G401 (cell line): ENCODE results near the gene SPP1. TPM values are rescaled to one million over a fixed set of nuclear protein-coding genes. Genes with fewer than 3 reads are reported as not detected.

Experiments used
- DNase-seq: peaks from one replicate; pipeline ENCODE4 v3.0.0-alpha.2; 2015; ENCODE audit warnings: low spot score
- in situ Hi-C: cut with HindIII; loops from 2 replicates; pipeline ENCODE4 v1.10.0; 2016; ENCODE audit warnings: low sequenced_read_pairs, mixed read lengths
- total RNA-seq: library from RNA; depleted of rRNA; stranded (reverse); fragments of >200 nt; shearing (Covaris generic); gene quantifications from 2 replicates; pipeline ENCODE4 v1.2.3, GENCODE V29; 2014

SPP1 gene
- total RNA-seq, 1 experiment from 2014 or later: 639 TPM

DNA sequence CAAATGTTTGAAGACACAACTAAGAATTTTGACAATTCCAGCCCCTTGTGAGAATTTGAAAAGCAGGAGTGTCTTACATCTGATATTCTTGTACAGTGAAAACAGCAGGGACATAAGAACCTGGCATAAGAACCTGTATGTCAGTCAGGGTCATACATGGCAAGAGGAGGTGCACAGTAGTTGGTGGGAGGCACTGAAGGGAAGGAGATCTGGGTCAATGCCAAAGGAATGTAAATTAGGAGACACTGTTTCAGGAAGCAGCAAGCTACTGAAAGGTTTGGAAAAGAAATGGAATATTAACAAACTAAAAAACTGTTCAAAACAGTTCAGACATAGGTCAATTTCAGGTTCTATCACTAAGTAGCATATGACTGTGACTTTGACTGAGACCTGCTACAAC is 25.0 kb upstream of the SPP1 start:
- in situ Hi-C loops: loop anchor here (25.0 kb wide), 1 partner anchor 88 kb away; no protein-coding TSS in a partner anchor
- no peak for DNase-seq

DNA sequence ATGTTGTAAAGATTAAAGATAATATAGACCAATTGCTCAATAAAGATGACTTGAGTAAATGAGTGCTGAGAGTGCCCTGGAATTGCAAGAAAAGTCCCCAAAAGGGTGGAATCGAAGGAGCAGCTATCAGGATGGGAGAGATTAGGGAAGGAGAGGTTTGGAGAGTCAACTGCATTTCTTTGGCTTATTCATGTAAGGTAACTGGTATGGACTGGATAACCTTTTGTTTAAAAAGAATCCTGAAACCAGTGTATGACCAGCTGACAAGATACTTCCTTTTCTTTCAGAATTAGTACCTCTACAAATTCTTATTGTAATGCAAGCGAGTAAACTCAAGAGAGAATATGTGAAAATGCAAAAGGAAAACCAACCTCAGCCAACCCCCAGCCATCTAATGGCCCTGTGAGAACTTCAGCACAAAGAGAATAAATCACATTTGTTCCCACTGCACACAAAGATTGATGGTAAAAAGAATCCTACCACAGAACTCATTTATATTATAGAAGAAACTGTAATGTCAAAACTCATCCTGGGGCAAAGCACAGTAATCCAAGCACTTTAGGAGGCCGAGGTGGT is 24.5 kb upstream of the SPP1 start:
- no peak for DNase-seq
- in situ Hi-C loops: loop anchor here (25.0 kb wide), 1 partner anchor 89 kb away; no protein-coding TSS in a partner anchor

DNA sequence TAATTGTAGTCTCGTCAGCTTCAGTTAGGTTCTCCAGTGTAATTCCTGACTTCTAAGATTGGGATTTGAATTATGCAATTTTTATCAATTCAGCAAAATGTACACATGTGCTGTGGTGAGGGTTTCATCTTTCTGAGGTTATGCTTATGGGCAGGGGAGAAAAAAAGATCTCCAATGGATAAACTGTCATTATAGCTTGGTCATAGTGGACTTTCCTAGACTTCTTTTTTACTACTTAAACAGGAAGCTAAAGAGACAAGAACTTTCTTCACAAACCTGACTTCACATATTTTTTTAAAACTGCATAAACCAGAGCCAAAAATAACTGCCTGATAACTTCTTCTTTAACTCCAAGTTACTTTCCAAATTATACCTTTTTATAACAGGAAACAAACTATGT is 21.7 kb upstream of the SPP1 start:
- no peak for DNase-seq
- in situ Hi-C loops: loop anchor here (25.0 kb wide), 1 partner anchor 92 kb away; no protein-coding TSS in a partner anchor

DNA sequence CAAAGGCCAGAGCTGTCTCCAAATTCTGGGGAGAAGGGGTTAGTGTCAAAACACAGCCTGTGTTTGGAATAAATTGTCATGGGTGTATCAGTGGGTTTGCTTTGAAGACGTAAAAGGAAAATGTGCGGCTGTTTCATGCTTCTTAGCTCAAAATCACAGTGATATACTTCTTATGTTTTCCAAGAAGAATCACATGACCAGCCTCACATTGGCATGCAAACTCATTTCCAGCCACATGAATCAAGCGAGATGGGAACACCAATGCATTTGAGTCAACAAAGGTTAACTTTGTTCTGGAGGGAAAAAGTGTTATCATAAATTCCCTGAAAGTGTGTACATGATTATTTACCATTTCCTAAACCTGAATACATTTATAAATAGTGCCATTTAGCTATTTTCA is 19.0 kb upstream of the SPP1 start:
- no peak for DNase-seq
- in situ Hi-C loops: loop anchor here (25.0 kb wide), 1 partner anchor 94 kb away; no protein-coding TSS in a partner anchor

DNA sequence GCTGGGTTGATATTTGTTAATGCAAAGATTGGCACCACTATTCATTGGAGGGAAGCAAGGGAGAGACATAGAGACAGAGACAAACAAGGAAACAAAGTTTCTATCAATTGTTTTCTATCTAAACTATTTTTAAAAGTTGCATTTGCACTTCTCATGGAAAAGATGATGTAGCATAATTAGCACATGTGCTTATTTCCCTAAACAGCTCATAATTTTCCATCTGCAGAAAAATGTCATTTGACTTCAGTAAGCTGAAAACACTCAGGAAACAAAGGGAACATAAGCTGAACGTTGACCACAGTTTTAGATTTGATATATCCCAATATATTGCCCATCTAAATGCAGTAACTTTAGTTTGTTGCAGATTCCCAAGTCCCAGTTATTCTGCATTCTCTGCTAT is 18.5 kb upstream of the SPP1 start:
- no peak for DNase-seq
- in situ Hi-C loops: loop anchor here (25.0 kb wide), 1 partner anchor 95 kb away; no protein-coding TSS in a partner anchor

DNA sequence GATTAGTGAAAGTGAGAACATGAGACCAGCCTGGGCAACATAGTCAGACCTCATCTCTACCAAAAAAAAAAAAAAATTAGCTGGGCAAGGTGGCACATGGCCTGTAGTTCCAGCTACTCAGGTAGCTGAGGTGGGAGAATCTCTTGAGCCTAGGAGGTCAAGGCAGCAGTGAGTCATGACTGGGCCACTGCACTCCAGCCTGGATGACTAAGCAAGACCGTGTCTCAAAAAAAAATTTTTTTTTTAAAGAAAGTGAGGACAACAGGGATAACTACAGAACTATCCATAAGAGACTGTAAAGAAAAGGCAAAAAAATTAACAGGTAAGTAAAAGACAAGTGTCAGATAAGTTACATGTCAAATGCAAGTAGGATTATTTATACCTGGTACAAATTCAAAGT is 13.5 kb upstream of the SPP1 start:
- DNase-seq: no peak
- in situ Hi-C loops: loop anchor here (25.0 kb wide), 1 partner anchor 100 kb away; no protein-coding TSS in a partner anchor

DNA sequence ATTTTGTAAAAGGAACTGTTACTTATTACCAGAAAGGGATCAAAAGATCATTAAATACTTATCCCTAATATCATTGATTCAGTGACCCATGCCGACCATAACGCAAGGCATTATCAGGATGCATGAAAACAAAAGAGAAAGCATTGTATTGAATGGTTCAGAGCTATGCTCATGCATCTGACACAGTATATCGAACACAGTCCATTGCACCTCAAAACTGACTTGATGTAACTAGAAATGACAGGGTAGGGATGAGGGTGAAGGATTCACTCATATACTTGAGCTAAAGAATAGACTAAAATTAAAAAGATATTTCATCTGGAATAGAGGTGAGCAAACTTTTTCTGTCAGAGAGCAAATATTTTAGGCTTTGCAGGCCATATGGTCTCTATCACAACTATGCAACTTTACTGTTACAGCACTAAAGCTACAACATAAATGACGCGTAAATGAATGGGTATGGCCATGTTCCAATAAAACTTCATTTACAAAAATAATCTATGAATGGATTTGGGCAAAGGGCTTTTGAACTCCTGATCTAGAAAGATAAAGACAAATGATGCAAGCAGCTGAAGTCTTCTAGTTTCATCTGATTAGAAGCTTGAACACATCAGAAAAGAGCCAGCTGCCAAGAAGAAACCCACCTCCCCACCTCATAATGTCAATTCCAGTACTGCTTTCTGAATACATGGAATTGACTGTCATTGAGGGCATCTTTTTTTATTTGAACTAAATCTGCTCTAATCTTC is 12.9 kb upstream of the SPP1 start:
- no peak for DNase-seq
- in situ Hi-C loops: loop anchor here (25.0 kb wide), 1 partner anchor 100 kb away; no protein-coding TSS in a partner anchor

DNA sequence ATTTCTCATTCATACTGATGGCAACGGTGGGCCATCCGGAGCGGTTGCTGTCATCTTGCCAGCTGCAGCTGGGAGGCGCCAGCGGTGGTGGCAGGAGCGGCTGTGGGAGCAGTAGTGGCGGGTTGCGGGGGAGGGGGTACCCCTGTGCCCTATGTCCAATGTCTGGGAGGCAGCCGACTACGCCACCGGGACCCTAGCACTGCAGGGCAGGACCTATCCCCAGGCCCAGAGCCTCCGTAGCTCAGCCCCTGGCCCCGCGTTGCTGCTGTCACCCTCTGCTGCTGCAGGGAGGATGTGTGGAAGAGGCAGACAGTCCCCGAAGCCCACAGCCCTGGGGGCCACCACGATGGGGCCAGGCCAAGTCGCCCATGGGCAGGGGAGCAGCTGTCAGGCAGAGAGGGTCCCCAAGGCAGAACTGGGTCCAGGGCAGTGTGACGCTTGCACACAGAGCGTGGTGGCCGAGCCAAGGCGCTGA is 10.0 kb upstream of the SPP1 start:
- DNase-seq: no peak
- in situ Hi-C loops: loop anchor here (25.0 kb wide), 1 partner anchor 103 kb away; no protein-coding TSS in a partner anchor

DNA sequence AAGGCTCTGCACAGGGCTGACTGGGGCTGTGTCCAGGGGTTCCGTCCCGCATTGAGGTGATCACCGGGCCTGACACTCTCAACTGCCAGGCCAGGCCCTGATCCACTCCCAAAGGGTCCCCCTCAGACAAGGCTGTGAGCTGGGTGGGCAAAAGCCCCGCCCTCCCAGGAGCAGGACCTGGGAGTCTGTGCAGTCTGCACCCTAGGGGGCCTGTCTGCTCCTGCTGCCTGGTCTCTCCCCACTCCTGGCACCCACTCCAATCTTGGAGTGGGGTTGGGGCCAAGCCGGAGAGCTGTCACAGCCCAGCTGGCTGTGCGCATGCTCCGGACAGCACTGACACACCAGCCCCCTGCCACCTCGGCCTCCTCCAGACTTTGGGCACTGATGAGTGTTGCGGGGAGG is 9.4 kb upstream of the SPP1 start:
- in situ Hi-C loops: loop anchor here (25.0 kb wide), 1 partner anchor 104 kb away; no protein-coding TSS in a partner anchor

DNA sequence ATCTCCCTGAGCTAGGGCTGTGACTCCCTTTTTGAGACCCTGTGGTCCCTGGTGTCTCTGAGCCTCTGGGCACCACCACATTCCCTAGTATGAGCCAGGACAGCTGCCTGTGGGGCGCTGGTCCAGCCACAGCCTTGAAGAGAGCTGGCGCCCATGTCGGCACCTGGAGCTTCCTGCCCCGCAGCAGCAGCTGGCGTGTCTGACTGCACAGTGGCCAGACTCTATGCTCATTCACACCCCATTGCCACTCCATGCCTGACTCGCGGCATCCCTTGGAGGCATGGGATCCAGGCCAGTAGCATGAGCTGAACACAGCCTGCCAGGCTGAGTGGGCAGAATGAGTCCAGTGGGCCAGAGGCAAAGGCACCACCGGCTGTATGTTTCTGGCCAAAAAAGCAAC is 8.3 kb upstream of the SPP1 start:
- in situ Hi-C loops: loop anchor here (25.0 kb wide), 1 partner anchor 105 kb away; no protein-coding TSS in a partner anchor
- DNase-seq: no peak

More for the DNA sequence above, 9.4 kb upstream of the SPP1 start:
- DNase-seq: no peak

DNA sequence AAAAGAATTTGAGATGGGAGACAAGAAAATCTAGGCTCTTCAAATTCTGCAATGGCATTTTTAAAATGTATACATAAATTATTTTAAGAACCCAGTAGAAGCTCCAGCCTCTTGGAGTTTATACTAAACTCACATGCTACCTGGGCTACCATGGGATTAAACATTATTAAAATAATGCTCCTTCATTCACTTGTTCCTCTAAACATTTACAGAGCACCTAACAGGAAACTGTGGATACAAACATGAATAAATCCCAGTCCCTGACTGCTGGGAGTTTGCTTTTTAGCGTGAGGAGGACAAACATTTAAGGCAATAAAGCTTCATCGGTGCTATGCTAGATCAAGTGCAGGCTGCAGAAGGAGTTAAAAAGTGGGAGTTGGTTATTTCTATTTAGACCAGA is 5.4 kb upstream of the SPP1 start:
- DNase-seq: no peak
- in situ Hi-C loops: loop anchor here (25.0 kb wide), 1 partner anchor 108 kb away; no protein-coding TSS in a partner anchor

DNA sequence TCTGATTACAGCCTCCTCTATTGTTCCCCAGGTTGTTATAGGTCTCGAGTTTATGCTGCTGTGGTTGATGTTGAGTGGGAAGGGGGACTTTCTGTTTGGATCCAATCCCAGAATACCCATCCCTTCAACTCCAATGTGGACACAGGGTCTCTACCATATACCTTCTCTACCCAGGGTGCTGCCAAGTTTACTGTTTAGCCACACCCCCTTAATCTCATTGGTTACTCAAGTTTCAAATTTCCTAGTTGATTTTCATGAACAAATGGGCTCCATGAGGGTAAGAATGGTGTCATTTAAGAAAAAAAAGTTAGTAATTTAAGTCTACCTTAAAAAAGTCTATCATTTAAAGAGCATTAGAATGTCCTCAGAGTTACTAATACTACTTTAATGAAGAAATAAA is 3.6 kb upstream of the SPP1 start:
- no peak for DNase-seq

DNA sequence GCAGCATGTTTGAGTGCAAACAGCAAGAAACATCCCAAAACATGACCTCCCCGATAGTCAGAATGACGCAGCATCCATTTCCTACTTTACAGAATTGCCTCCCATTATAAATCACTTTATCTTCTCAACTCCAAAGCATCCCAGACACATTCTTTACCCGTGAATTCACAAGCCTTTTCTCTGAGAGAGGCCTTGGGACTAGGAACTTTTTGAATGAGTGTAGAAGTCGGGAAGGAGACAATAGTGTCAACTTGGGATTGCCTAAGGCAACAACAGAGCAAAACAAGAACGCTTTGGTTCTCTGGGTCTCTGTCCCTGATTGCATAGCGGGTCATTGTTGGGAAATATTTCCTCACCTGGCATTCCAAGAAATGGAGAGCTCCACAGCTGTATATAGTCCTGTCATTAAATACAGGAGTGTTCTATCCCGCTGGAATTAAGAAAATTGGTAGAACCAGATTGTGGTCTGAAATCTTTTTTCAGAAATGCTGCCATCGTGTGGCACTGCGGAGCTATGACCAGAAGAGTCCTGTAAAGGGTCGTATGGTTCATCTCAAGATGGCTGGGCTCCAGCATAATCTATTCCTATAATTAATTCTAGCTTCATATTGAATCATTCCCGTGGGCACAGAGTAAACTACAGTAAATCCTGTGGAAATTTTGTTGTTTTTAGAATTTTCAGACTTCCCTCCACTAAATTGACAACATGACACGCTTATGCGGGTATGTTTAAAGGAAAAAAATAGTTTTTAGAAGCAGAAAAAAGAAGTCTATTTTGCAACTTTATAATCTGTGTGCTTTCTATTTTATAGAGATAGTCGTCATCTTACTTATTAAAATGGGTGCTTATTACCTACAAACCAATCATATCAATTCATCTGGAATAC is 2.0 kb upstream of the SPP1 start:
- in situ Hi-C loops: loop anchor here (25.0 kb wide), 1 partner anchor 111 kb away; no protein-coding TSS in a partner anchor
- DNase-seq: peak; percentile 67

More for the DNA sequence above, 3.6 kb upstream of the SPP1 start:
- in situ Hi-C loops: loop anchor here (25.0 kb wide), 1 partner anchor 110 kb away; no protein-coding TSS in a partner anchor

DNA sequence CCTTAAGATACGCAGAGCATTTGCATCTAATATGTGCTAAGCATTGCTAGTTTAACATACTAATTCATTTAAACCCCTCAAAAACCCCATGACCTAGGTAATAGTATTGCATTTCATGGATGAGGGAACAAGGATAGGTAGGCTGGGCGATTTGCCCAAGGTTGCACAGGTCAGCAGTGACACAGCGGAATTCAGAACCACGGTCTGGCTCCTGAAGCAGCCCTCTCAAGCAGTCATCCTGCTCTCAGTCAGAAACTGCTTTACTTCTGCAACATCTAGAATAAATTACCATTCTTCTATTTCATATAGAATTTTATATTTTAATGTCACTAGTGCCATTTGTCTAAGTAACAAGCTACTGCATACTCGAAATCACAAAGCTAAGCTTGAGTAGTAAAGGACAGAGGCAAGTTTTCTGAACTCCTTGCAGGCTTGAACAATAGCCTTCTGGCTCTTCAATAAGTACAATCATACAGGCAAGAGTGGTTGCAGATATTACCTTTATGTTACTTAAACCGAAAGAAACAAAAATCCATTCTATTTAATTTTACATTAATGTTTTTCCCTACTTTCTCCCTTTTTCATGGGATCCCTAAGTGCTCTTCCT is 555 bp upstream of the SPP1 start:
- DNase-seq: peak; percentile 18
- in situ Hi-C loops: loop anchor here (25.0 kb wide), 1 partner anchor 113 kb away; no protein-coding TSS in a partner anchor

DNA sequence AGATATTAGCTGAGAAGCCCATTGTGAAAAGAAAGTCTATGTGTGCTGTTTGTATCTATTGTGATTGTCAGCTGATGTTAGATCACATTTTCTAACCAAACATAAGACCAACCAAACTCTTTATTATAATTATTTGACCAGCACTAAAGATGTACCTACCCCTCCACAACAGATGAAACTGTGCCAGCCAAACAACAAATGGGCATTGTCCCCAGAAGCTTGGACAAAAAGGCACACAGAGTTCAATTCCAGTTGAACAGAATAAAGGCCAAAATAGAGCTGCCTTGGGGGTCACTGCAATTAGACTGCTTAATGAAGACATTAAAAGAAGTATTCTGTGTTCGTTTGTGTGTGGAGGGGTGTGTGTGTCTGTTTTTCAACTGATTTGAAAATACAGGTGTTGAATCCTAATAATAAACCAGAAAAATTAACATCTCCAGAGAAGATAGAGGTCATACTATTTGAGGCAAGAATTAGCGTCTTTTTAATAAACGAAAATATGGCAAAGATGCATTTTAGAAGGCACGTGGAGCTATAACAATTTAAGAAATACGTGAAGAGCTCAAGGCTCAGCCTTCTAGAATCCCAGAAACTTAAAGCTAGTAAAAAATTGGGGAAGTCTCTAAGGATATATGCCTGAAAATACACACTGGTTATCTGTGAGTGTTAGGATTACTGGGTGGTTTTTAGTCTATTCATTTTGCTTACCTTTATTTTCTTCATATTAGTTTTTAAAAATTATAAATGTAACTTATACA is 2.2 kb downstream of the SPP1 start:
- no peak for DNase-seq
- in situ Hi-C loops: no loop called here

DNA sequence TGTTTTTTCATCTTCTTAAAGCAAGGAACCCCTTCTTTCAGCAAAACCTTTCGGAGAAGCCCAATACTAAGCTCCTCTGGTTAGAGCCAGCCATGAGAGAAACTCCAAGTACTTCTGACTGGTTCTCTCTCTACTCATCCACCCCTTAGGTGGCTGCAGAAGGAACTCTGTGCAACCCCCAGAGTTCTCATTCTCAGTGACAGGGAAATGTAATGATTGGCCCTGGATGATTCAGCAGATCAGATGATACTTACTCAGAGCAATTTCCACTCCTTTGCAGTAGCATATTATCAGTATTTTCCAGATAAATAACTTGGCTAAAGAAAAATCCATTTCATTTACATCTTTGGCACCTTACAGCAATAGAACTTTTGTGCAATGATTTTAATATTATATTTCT is 3.2 kb downstream of the SPP1 start:
- in situ Hi-C loops: no loop called here
- DNase-seq: peak; percentile 8

DNA sequence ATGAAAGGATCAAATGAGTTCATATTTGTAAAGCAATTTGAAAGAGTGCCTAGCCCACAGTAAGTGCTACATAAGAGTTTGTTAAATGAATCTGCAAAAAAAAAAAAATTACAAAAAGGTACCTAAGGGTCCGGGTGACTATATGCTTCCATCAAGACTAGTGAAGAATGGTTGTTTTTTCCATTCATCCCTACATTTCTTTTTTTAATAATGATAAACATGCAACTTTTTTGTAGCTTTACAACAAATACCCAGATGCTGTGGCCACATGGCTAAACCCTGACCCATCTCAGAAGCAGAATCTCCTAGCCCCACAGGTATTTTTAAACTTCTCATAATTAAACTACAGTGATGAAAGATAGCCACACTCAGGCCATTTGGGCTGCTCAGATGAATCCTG is 4.3 kb downstream of the SPP1 start:
- in situ Hi-C loops: no loop called here
- DNase-seq: no peak

DNA sequence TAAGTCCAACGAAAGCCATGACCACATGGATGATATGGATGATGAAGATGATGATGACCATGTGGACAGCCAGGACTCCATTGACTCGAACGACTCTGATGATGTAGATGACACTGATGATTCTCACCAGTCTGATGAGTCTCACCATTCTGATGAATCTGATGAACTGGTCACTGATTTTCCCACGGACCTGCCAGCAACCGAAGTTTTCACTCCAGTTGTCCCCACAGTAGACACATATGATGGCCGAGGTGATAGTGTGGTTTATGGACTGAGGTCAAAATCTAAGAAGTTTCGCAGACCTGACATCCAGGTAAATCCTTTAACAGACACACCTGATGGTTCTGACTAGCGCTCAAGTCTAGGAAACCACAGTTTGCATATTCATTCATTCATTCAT is 6.0 kb downstream of the SPP1 start:
- DNase-seq: no peak
- in situ Hi-C loops: no loop called here
